Measurements from ENCODE around the gene MC4R. TPM values are rescaled to one million over a fixed set of nuclear protein-coding genes. Genes with fewer than 3 reads are reported as not detected.

MC4R gene
- total RNA-seq, 2 experiments from 2014 or later, result not detected

DNA sequence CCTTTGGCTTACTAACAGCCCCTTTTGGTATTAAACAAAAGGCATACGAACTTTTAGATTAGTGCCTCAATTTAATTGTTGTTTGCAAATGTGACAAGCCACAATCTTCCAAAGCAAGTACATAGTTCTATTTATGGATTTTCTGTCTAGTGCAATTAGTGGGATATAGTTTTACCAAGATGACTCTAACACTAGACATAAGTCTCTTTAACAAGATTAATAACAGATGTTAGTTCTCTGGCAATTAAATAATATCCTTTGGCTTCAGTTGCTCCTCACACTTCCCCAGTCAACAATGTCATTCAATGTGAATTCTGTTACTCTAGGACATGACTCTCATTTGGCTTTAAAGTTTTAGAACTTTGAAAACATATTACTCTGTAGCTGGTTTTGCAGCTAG, 16.7 kb upstream of the MC4R start:
- Mint-ChIP-seq H3K27me3 (no peaks in the 10 kb centered on the region), H3K36me3 (ENCODE audit: low read depth) (no peaks in the 10 kb centered on the region), H3K4me3 (no peak overlapping the region), H3K27ac (no peak overlapping the region), H3K4me1 (ENCODE audit: low read depth) (no peaks in the 10 kb centered on the region), H3K9me3 (no peaks in the 10 kb centered on the region)
- Histone ChIP-seq H3K27me3 (ENCODE audit: control insufficient read depth in 1 of 2, insufficient read depth in 2 of 2, low read length in 2 of 2) (no peaks in the 10 kb centered on the region), H3K9me3 (ENCODE audit: control insufficient read depth in 1 of 2, insufficient read depth in 1 of 2, low read length in 2 of 2) (no peaks in the 10 kb centered on the region), H3K27ac (ENCODE audit: low read depth in 1 of 2, low read length in 2 of 2) (no peak overlapping the region), H3K4me1 (ENCODE audit: insufficient read depth, low read length) (no peaks in the 10 kb centered on the region), H3K4me3 (ENCODE audit: low read length) (no peak overlapping the region), H3K36me3 (ENCODE audit: insufficient read depth, low read length) (no peaks in the 10 kb centered on the region)
- DNase-seq, result no peak
- intact Hi-C loops (cut with DNase I, micrococcal nuclease), result no loop called here
- ATAC-seq (ENCODE audit: poor library complexity), result no peak
- ChIA-PET POLR2A (no interaction called here), CTCF (no interaction called here)
- TF ChIP-seq, protein P1, sequence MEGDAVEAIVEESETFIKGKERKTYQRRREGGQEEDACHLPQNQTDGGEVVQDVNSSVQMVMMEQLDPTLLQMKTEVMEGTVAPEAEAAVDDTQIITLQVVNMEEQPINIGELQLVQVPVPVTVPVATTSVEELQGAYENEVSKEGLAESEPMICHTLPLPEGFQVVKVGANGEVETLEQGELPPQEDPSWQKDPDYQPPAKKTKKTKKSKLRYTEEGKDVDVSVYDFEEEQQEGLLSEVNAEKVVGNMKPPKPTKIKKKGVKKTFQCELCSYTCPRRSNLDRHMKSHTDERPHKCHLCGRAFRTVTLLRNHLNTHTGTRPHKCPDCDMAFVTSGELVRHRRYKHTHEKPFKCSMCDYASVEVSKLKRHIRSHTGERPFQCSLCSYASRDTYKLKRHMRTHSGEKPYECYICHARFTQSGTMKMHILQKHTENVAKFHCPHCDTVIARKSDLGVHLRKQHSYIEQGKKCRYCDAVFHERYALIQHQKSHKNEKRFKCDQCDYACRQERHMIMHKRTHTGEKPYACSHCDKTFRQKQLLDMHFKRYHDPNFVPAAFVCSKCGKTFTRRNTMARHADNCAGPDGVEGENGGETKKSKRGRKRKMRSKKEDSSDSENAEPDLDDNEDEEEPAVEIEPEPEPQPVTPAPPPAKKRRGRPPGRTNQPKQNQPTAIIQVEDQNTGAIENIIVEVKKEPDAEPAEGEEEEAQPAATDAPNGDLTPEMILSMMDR (IDR thresholded peaks at IDR 0.05), result no peak

DNA sequence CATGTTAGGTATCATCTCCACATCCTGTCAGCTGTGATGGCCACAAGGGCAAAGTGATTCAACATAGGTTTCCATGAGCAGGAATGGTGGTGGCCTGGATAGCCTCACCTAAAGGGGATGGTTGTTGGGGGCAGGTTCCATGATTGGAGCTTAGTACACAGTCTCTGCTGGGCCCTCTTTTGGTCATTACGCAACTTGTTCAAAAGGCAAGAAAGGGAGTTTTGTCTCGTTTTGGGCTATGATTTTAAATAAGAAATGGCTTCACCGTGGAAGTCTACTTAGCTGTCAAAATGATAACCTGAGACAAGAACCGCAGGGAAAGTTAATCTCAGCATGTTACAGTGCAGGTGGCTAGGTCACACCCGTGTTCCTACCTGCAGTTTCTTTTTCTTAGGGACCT, 13.1 kb upstream of the MC4R start:
- Histone ChIP-seq H3K36me3 (ENCODE audit: insufficient read depth, low read length) (no peaks in the 10 kb centered on the region), H3K9me3 (ENCODE audit: control insufficient read depth in 1 of 2, insufficient read depth in 1 of 2, low read length in 2 of 2) (no peaks in the 10 kb centered on the region), H3K4me1 (ENCODE audit: insufficient read depth, low read length) (no peaks in the 10 kb centered on the region), H3K4me3 (ENCODE audit: low read length) (no peak overlapping the region), H3K27me3 (ENCODE audit: control insufficient read depth in 1 of 2, insufficient read depth in 2 of 2, low read length in 2 of 2) (no peaks in the 10 kb centered on the region), H3K27ac (ENCODE audit: low read depth in 1 of 2, low read length in 2 of 2) (no peak overlapping the region)
- Mint-ChIP-seq H3K4me3 (no peak overlapping the region), H3K36me3 (ENCODE audit: low read depth) (no peaks in the 10 kb centered on the region), H3K9me3 (no peaks in the 10 kb centered on the region), H3K27me3 (no peaks in the 10 kb centered on the region), H3K4me1 (ENCODE audit: low read depth) (no peaks in the 10 kb centered on the region), H3K27ac (no peak overlapping the region)
- ChIA-PET POLR2A (no interaction called here), CTCF (no interaction called here)
- TF ChIP-seq, protein P1 (IDR thresholded peaks at IDR 0.05), result no peak
- intact Hi-C loops (cut with DNase I, micrococcal nuclease), result no loop called here
- ATAC-seq (ENCODE audit: poor library complexity), result no peak
- no peak for DNase-seq

GRCh38 chr18:60383893-60384292, 11.3 kb upstream of the MC4R start:
- H3K27ac Mint-ChIP-seq, result no peak overlapping the region
- no peaks in the 10 kb centered on the region for H3K27me3 Mint-ChIP-seq
- TF ChIP-seq, protein P1 (IDR thresholded peaks at IDR 0.05), result no peak
- H3K4me1 Mint-ChIP-seq (ENCODE audit: low read depth), result no peaks in the 10 kb centered on the region
- Histone ChIP-seq H3K4me1 (ENCODE audit: insufficient read depth, low read length) (no peaks in the 10 kb centered on the region), H3K27ac (ENCODE audit: low read depth in 1 of 2, low read length in 2 of 2) (no peak overlapping the region), H3K36me3 (ENCODE audit: insufficient read depth, low read length) (no peaks in the 10 kb centered on the region), H3K27me3 (ENCODE audit: control insufficient read depth in 1 of 2, insufficient read depth in 2 of 2, low read length in 2 of 2) (no peaks in the 10 kb centered on the region), H3K9me3 (ENCODE audit: control insufficient read depth in 1 of 2, insufficient read depth in 1 of 2, low read length in 2 of 2) (no peaks in the 10 kb centered on the region), H3K4me3 (ENCODE audit: low read length) (no peak overlapping the region)
- H3K4me3 Mint-ChIP-seq, result no peak overlapping the region
- intact Hi-C loops (cut with DNase I, micrococcal nuclease), result no loop called here
- DNase-seq (no peak), ATAC-seq (ENCODE audit: poor library complexity) (no peak)
- H3K9me3 Mint-ChIP-seq, result no peaks in the 10 kb centered on the region
- ChIA-PET CTCF (no interaction called here), POLR2A (no interaction called here)
- no peaks in the 10 kb centered on the region for H3K36me3 Mint-ChIP-seq (ENCODE audit: low read depth)

Measured in CD4-positive, alpha-beta T cell (primary cell).